AG09319 (cell line): ENCODE data around the gene ELL2.

ENCODE experiments used
- DNase-seq: peaks from one replicate; pipeline ENCODE4 v3.0.0-alpha.2; 2010; ENCODE audit warnings: low read depth; ENCODE audit errors: extremely low read depth
- CTCF ChIP-seq: IDR thresholded peaks from 2 replicates; pipeline ENCODE4 v1.5.1; 2011; ENCODE audit warnings: low read depth, mild to moderate bottlenecking, inconsistent platforms, low read length, moderate library complexity

ELL2 gene

DNA sequence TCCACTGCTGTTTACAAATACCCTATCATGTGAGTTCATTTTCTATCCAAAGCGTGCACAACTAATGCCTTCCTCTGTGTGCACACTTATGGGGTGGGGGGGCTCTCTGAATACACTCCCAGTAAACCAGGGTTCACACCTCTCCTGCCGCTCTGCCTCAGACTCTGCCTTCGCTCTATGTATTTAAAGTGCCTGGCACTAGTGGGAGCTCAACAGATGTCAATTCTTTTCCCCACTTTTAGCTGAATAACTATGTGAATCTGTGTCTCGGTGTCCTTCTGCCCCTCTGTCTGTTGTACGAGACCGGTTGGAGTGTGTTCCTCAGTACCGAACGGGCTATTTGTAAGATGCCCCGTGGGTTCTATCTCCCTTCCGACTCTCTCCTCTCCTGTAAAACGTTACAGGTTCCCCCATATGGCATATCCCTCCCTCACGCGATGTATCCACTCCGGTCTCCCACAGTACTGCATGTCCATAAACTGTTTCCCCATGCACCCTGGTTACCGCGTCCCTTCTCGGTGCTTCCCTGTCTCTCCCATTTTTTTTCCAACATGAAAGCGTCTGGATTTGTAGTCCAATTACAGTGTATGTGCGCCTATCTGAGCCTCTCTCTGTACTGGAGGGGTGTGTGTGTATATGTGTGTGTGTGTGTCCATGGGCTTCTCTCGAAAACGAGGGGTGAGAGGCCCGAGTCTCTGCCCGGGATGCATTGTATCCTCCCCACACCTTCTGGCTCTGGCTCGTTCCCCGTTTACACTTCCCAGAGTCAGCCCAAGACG lies 1.6 kb downstream of the ELL2 start:
- peak; percentile 6; the same call in 1 of the 2 replicates for TF ChIP-seq CTCF
- DNase-seq, result no peak

GRCh38 chr5:95959051-95959887 lies 2.4 kb downstream of the ELL2 start:
- TF ChIP-seq CTCF, result no peak
- no peak for DNase-seq

GRCh38 chr5:95958310-95959014 lies 3.2 kb downstream of the ELL2 start:
- no peak for TF ChIP-seq CTCF
- DNase-seq, result no peak

DNA sequence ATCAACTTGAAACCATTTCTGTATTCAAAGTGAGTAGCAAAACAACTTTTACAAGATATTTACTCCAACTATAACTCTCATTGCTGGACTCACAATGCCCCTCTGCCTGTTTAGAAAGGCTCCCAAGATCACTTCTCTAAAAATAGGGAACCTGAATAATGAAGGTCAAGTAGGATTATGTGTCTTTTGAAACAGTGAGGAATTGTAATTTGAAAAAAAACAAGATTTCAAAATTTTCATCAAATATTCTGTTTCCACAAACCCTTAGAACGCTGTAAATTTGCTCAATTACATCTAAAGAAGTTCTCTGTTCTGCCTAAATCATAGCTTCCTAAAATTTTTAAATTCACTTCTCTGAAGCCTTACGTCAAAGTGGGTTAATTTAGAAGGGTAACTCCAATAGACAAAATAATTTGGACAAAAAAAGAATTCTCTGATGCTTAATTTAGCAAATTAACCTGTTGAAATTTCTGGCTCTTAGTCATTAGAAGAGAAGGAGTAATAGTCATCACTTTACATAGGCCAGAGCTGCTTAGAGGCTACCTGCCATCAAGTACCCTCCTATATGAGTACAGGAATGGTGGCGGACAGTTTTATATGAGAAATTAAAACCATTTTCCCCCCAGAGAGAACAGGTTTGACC lies 4.0 kb downstream of the ELL2 start:
- no peak for DNase-seq
- TF ChIP-seq CTCF, result no peak

GRCh38 chr5:95956900-95957293 lies 4.8 kb downstream of the ELL2 start:
- no peak for TF ChIP-seq CTCF
- no peak for DNase-seq

DNA sequence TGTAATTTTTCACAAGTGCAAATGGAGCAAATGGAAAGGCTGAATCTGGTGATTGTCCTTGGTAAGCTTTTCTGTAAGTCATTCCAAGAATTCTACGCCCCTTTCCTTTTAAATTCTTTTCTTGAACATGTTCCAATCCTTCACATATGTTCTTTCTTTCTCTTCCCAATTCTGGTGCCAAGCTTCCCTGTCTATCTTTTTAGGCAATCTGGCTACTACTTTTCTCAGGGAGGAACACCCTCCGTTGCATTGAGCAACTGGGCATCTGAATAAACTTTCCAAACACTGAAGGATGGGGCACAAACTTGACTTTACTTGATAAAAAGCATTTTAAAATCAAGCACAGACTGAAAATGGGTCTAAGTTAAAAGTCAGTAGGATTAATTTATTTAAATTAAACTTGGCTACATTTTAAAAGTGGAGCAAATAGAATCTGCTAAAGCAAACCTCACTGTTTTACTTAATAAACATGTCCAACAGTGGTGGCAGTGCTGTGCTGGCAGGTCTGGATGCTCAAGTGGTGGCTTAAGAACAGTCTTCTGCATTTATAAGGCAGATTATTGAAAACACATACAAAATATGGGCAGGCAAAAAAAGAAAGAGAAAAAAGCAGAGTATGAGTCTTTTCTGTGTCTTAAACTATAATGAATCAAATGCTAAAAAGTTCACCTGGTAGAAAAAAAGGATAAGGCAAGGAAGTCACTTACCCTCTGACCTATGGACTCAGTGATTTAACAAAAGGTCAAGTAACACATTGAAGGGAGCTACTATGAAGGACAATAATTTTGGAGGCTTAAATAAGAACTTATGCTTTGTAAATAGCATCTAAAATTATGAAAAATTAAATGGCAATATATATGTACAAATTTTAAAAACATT lies 5.4 kb downstream of the ELL2 start:
- peak; percentile 40 for DNase-seq
- TF ChIP-seq CTCF, result no peak
